GM10266 (cell line): ENCODE measurements around the gene WDR33.
A peak's percentile ranks its signal among the peaks of the same experiment; 100 is the strongest.

Experiments used
- DNase-seq: peaks from one replicate; pipeline ENCODE4 v3.0.0; 2012; ENCODE audit errors: extremely low spot score
- TF ChIP-seq, protein P1 (sequence below): IDR thresholded peaks from 2 replicates; pipeline ENCODE4 v1.5.1; 2012; ENCODE audit warnings: mild to moderate bottlenecking, low read depth; ENCODE audit not compliant: control insufficient read depth, insufficient read depth; ENCODE audit errors: missing control alignments

Gene WDR33

DNA sequence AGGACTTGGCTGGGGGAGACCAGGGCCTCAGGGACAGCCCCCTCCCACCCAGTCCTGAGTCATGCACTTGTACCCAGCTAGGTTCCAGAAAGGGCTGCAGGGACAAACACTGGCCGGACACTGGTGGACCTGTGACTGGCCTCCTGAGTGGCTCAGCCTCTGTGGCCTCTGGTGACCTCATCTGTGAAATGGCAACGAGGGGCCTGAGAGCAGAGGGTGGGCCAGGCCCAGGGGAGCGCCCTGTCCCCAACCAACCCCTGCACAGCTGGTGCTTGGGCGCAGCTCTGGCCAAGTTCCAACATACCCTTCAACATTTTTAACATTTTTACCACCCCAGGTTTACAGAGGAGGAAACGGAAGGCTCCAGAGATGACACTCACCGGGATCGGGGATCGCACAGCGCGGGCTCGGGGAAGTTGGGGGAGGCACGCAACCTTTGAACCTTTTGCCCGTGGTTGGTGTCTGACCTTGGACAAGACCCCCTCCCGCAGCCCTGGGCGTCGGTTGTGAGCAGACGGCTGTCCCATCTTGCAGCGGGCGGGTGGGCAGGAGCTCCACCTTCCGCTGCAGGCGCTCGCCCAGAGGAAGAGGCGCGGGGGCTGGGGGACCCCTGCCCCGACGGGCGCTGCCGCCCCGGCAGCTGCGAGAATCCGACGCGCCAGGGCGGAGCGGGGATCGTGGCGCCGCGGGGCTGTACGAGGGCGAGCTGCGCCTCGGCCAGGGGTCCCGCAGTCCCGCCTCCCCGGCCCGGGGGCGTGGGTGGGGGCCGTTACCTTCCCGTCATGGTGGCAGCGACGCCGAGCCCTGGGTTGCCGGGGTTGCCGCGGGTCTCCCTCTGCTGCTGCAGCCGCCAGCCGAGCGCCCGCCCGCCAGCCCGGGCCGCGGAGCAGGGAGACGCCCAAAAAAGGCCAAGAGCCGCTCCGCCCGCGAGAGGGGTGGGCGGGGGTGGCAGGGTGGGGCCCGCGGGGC, 136.4 kb downstream of the WDR33 start:
- peak; percentile 68 for DNase-seq
- TF ChIP-seq, protein P1, sequence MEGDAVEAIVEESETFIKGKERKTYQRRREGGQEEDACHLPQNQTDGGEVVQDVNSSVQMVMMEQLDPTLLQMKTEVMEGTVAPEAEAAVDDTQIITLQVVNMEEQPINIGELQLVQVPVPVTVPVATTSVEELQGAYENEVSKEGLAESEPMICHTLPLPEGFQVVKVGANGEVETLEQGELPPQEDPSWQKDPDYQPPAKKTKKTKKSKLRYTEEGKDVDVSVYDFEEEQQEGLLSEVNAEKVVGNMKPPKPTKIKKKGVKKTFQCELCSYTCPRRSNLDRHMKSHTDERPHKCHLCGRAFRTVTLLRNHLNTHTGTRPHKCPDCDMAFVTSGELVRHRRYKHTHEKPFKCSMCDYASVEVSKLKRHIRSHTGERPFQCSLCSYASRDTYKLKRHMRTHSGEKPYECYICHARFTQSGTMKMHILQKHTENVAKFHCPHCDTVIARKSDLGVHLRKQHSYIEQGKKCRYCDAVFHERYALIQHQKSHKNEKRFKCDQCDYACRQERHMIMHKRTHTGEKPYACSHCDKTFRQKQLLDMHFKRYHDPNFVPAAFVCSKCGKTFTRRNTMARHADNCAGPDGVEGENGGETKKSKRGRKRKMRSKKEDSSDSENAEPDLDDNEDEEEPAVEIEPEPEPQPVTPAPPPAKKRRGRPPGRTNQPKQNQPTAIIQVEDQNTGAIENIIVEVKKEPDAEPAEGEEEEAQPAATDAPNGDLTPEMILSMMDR, result no peak

DNA sequence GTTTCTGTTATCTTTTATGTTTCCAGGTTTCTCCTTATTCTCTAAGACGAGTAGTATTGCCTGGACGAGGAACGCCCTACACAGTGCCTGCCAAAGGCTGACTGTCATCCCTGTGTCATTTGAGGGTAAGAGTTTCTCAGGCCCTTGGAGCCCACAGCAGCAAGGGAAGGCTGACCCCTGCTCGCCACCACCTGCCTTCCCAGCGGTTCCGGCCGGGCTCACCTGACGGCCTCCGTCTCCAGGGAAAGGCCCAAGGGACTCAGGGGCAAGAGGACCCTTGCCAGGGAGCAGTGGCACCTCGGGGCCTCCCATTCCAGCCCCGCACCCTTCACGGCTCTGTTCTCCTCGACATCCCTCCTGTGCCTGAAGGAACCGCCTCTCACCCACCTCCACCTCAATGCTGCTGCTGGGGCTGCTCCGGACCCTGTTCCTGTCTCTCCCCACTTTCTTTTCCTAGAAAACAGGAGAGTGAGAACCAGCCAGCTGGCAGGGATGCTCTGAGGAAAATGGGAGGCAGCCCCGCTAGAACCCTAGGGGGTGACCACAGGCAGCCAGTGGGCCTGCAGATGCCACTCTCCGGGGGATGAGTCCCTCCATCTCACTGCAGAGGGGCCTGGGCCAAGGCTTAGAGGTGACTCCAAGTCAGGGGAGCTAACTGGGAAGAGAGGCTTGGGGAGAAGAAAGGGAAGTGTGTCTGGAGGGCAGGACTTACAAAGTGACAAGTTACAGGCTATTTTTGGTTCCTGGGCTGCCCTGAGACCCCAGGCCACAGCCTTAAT, 137.5 kb downstream of the WDR33 start:
- TF ChIP-seq, protein P1, result no peak
- no peak for DNase-seq

DNA sequence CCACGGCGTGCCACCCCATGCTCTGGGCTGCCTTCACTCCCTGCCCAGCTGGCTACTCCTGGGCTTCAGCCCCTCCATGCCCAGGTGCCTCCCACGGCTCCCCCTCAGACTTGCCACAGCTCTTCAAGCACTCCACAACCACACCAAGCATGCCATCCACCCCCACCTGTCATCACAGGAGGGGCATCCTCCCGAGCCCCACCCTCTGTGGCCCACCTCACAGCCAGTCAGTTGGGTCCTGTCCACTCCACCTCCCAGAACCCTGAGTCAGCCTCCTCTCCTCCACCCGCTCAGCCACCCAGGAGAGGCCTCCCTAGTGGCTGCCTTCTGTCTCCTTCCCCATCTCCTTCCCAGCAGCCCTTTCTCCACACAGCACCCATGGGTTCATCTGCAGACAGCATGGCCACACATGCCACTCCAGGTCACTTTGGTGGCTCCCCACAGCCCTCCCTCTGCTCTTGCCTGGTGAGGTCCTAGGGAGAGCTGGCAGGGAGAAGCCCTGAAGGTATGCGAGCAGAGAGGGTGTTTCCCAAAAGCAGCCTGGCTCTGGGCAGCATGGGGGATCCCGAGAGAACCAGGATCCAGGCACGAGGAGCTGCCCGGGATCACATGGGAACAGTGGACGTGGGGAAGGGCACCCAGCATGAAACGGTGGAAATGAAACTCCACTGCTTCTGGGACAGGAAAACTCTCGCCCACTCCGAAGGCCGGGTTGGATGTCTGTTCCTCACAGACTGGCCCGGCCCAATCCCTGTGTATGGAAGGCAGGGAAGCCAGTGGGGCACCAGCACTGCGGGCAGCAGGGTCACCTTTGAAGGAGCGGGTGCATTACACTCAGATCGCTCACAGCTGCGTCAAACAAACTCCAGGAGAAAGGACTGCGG, 138.4 kb downstream of the WDR33 start:
- TF ChIP-seq, protein P1, result no peak
- no peak for DNase-seq

DNA sequence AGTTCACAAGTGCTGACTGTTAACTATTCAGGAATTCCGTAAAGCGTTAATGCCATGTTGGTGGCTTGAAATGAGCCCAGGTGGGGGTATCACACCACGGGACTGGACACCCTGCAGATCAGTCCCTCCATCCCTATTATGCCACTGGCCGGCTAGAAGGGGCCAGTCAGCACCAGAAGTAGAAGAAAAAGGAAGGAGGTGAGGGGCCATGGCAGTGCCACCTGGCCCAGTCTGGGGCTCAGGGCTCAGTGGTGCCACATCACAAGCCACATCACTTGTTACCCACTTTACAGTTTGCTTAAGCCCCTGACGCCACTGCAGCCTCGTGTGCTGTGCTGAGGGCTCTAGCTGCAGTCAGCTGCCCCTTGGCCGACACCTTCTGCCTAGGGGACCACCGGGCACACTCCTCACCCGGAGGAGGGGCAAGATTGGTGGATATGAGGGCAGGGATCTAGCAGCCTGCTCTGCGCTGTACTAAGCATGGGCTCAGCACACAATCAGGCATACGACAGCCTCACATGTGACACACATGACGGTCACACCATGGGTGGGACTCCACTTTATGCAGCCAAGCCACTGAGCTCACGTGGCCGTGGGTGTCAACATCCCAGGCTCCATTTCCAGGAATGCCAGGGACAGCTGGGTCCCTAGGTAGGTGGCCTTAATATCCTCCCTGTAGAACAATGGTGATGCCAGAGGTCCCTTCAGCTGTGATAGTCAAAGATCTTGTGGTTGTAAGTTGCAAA, 139.2 kb downstream of the WDR33 start:
- TF ChIP-seq, protein P1, result no peak
- no peak for DNase-seq

DNA sequence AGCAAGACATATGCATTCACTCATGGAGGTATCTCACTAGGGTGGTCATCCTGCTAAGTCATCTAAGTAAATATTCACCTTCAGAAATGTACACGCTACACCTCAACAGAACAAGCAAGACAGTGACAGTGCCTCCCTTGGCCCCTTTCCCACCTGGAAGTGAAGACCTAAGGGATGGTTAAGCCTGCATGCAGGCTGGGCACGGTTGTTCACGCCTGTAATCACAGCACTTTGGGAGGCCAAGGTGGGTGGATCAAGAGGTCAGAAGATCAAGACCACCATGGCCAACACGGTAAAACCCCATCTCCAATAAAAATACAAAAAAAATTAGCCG, 140.0 kb downstream of the WDR33 start:
- no peak for DNase-seq
- TF ChIP-seq, protein P1, result no peak

DNA sequence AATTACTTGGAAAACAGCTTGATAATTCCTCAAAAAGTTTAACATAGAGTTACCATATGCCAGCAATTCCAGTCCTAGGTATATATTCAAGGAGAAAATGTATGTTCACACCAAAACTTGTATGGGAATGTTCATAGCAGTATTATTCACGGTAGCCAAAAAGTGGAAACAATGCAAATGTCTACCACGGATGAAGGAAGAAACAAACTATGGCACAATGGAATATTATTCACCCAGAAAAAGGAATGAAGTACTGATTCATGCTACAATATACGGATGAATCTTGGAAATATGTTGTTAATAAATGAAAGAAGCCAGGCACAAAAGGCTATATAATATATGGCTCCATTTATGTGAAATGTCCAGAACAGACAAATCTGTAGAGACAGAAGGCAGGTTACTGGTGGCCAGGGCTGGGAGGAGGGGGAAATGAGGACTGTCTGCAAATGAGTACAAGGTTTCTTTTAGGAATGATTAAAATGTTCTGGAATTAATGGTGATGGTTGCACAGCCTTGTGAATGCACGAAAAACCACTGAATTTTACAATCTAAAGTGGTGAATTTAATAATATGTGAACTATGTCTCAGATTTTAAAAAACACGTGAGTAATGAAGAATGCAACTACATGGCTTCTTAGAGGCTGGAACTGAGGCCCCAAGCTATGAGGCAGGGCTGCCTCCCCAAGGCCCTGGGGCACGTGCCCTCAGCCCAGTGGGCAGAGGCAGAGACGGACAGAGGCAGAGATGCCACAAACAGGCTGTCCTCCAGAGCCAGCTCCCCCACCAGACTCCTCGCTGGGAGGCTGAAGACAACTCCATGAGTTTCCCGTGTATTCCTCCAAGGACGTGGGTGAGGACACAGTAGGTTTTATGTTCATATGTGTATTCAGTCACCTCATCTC, 140.7 kb downstream of the WDR33 start:
- TF ChIP-seq, protein P1, result no peak
- no peak for DNase-seq
